WERI-Rb-1 (cell line): ENCODE data around the gene MDH2.
"Not testable (repeated sequence)": the region's sequence is repeated elsewhere in the genome, so short reads cannot be mapped to it uniquely, and the experiment has no call there.

Experiments used
- DNase-seq: peaks from one replicate; pipeline ENCODE4 v3.0.0-alpha.2; 2020
- H3K27ac ChIP-seq: fragments of 250-450 bp; sonication (Bioruptor Pico); 2 replicates; pipeline ENCODE4 v1.5.1; 2020; ENCODE audit warnings: mild to moderate bottlenecking, moderate library complexity
- H3K27me3 ChIP-seq: fragments of 250-450 bp; sonication (Bioruptor Pico); 2 replicates; pipeline ENCODE4 v1.5.1; 2021; ENCODE audit warnings: mild to moderate bottlenecking, low read depth, moderate library complexity; ENCODE audit not compliant: insufficient read depth, severe bottlenecking
- H3K36me3 ChIP-seq: fragments of 250-450 bp; sonication (Bioruptor Pico); 2 replicates; pipeline ENCODE4 v1.5.1; 2020; ENCODE audit warnings: mild to moderate bottlenecking, moderate library complexity
- H3K4me3 ChIP-seq: 2 replicates; pipeline ENCODE4 v1.5.1; 2011; ENCODE audit warnings: low read depth, mild to moderate bottlenecking, control low read depth, low read length
- H3K9me3 ChIP-seq: fragments of 250-450 bp; sonication (Bioruptor Pico); 2 replicates; pipeline ENCODE4 v1.5.1; 2021; ENCODE audit warnings: mild to moderate bottlenecking, moderate library complexity; ENCODE audit not compliant: severe bottlenecking
- TF ChIP-seq, protein P1 (sequence below): IDR thresholded peaks from 2 replicates; pipeline ENCODE4 v1.5.1; 2011; ENCODE audit warnings: low read depth, mild to moderate bottlenecking, control low read depth, inconsistent platforms, low read length

The MDH2 gene

DNA sequence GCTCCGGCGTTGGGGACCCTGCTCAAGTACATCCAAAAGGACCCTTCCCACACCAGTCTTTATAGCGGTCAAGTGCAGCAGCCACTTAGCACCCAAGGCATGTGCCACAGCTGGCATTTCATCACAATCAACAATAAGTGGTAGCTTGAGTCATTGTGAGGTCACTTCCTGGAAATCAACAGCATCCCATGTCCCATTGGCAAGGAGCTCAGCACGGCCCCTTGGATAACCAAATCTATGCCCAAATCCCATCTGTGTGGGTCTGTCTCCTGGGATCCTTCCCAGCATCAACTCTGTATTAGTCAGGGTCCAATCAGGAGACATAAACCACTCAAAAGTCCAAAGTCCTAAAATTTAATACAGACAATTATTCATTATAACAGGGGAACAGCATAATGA lies 27.1 kb downstream of the MDH2 start:
- H3K36me3 ChIP-seq, result no peaks in the 10 kb centered on the region

DNA sequence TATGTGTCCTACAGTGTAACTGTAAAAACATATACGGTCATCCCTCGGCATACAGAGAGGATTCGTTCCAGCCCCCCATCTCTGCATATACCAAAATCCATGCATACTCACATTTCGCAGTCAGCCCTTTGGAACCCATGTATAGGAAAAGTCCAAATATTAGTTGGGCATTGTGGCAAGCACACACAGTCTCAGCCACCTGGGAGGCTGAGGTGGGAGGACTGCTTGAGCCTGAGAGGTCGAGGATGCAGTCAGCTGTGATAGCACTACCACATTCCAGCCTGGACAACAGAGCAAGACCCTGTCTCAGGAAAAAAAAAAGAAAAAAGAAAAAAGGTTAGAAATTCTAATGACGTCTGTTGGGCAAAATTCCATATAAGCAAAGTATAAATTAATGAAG lies 29.1 kb downstream of the MDH2 start:
- Histone ChIP-seq H3K9me3 (no peaks in the 10 kb centered on the region), H3K36me3 (no peaks in the 10 kb centered on the region), H3K27me3 (no peaks in the 10 kb centered on the region), H3K4me3 (no peak overlapping the region), H3K27ac (no peak overlapping the region)
- TF ChIP-seq, protein P1, sequence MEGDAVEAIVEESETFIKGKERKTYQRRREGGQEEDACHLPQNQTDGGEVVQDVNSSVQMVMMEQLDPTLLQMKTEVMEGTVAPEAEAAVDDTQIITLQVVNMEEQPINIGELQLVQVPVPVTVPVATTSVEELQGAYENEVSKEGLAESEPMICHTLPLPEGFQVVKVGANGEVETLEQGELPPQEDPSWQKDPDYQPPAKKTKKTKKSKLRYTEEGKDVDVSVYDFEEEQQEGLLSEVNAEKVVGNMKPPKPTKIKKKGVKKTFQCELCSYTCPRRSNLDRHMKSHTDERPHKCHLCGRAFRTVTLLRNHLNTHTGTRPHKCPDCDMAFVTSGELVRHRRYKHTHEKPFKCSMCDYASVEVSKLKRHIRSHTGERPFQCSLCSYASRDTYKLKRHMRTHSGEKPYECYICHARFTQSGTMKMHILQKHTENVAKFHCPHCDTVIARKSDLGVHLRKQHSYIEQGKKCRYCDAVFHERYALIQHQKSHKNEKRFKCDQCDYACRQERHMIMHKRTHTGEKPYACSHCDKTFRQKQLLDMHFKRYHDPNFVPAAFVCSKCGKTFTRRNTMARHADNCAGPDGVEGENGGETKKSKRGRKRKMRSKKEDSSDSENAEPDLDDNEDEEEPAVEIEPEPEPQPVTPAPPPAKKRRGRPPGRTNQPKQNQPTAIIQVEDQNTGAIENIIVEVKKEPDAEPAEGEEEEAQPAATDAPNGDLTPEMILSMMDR, result no peak
- no peak for DNase-seq

More for the DNA sequence above, 27.1 kb downstream of the MDH2 start:
- no peak for DNase-seq
- no peak overlapping the region for H3K4me3 ChIP-seq
- no peaks in the 10 kb centered on the region for H3K27me3 ChIP-seq
- no peaks in the 10 kb centered on the region for H3K9me3 ChIP-seq
- no peak overlapping the region for H3K27ac ChIP-seq
- TF ChIP-seq, protein P1, result no peak

DNA sequence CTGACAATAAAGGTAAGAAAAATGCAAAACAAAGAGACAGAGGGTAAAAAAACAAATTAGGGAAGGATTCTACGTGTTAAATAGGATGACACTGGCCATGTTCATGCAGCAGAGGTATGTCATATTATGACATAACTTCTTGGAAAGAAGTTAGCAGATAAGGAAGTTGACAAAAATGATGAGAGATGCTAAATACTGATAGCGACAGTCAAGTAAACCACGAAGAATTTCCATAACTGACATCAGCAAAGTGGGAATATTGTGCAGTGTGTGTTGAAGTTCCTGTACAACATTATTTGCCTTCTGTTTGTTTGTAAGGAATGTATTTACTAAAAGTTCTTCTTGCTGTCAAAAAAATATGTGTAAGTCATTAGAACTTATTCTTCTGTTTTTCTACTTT lies 29.5 kb downstream of the MDH2 start:
- Histone ChIP-seq H3K27me3 (no peaks in the 10 kb centered on the region), H3K27ac (no peak overlapping the region), H3K9me3 (no peaks in the 10 kb centered on the region), H3K4me3 (no peak overlapping the region), H3K36me3 (no peaks in the 10 kb centered on the region)
- DNase-seq, result no peak
- TF ChIP-seq, protein P1, result no peak

DNA sequence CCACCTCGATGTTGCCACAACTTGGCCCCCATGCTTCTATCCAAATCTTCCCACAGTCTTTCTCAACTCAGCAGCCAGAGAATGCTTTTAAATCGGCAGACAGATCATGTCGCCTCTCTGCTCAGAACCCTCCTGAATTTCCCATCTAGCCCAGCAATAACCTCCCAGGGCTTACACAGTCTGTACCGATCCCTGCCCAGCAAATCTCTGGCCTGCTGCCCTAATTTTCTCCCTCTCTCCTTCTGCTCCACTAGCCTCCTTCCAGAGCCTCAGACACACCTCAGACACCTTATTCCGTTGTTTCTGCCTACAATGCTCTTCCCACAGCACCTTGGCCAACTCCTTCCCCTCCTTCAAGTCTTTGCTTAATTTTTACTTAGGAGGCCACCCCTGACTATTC lies 32.3 kb downstream of the MDH2 start:
- TF ChIP-seq, protein P1, result no peak
- Histone ChIP-seq H3K9me3 (no peaks in the 10 kb centered on the region), H3K4me3 (no peak overlapping the region), H3K27ac (no peak overlapping the region), H3K36me3 (no peaks in the 10 kb centered on the region), H3K27me3 (no peaks in the 10 kb centered on the region)
- DNase-seq, result no peak

DNA sequence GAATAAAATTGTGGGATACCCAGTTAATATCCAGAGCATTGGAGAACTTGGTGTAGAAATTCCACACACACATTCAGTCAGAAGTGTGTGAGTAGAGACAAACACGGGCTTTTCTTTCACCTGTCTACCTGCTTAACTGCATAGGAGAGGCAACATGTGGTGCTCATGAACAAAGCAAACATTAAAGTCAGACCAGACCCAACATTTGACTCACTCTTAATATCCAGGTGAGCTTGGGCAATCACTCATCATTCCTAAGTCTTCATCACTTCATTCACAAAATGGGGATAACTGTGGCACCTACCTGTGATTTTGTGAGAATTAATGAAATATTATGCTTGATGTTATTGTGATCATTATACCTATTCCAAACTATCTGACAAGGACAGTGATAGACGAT lies 36.2 kb downstream of the MDH2 start:
- not testable (repeated sequence) for H3K36me3 ChIP-seq

DNA sequence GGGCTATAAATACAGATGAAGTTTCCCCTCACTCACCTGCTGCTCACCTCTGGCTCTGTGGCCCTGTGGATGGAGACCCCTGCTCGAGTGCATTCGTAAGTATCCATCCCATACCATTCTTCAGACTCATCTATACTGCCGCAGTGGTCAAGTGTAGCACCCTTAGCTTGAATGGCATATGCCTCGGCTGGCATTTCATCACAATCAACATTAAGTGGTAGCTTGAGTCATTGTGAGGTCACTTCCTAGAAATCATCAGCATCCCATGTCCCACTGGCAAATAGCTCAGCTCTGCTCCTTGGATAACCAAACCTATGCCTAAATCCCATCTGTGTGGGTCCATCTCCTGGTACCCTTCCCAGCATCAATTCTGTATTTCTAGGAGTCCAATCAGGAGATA lies 38.2 kb downstream of the MDH2 start:
- H3K27ac ChIP-seq, result no peak overlapping the region

More for the DNA sequence above, 36.2 kb downstream of the MDH2 start:
- not testable (repeated sequence) for H3K27me3 ChIP-seq, H3K9me3 ChIP-seq, DNase-seq, H3K4me3 ChIP-seq, H3K27ac ChIP-seq

DNA sequence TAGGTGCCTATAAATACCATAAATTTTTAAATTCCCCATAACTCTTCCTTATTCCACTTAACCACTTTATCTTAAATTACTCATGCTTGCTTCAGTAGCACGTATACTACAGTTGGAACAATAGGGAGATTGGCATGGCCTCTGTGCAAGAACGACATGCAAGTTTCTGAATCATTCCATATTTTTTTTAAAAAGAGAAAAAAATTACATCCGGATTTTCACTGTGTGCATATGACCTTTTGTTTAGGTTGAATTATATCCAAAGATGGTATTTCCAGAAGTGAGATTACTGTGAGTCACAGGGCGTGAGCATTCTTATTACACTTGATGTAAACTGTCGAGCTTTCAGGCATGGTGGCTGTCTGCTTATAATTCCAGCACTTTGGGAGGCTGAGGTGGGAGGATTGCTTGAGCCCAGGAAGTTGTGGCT lies 39.5 kb downstream of the MDH2 start:
- DNase-seq, H3K27me3 ChIP-seq, H3K27ac ChIP-seq, H3K4me3 ChIP-seq, H3K9me3 ChIP-seq, H3K36me3 ChIP-seq: not testable (repeated sequence)

More for the DNA sequence above, 38.2 kb downstream of the MDH2 start:
- TF ChIP-seq, protein P1, result no peak
- Histone ChIP-seq H3K36me3 (no peaks in the 10 kb centered on the region), H3K27me3 (no peaks in the 10 kb centered on the region), H3K4me3 (no peak overlapping the region), H3K9me3 (no peaks in the 10 kb centered on the region)
- DNase-seq, result no peak
